SK-N-MC (cell line): ENCODE results near the gene CAV2.

ENCODE experiments used
- EZH2 ChIP-seq: fragments of 200-600 bp; sonication (generic); IDR thresholded peaks from one replicate; pipeline ENCODE4 v1.6.1; 2017; ENCODE audit warnings: antibody characterized with exemption
- POLR2AphosphoS5 ChIP-seq: IDR thresholded peaks from 2 replicates; pipeline ENCODE4 v1.6.1; 2012; ENCODE audit warnings: mild to moderate bottlenecking, low read depth, low read length, borderline replicate concordance

- TF ChIP-seq POLR2AphosphoS5, result no peak
- TF ChIP-seq EZH2, result no peak
Measured at GRCh38 chr7:116449950-116450349, 49.6 kb upstream of the CAV2 start.
